Measurements from ENCODE around the gene CTBP1.

CTBP1 gene

DNA sequence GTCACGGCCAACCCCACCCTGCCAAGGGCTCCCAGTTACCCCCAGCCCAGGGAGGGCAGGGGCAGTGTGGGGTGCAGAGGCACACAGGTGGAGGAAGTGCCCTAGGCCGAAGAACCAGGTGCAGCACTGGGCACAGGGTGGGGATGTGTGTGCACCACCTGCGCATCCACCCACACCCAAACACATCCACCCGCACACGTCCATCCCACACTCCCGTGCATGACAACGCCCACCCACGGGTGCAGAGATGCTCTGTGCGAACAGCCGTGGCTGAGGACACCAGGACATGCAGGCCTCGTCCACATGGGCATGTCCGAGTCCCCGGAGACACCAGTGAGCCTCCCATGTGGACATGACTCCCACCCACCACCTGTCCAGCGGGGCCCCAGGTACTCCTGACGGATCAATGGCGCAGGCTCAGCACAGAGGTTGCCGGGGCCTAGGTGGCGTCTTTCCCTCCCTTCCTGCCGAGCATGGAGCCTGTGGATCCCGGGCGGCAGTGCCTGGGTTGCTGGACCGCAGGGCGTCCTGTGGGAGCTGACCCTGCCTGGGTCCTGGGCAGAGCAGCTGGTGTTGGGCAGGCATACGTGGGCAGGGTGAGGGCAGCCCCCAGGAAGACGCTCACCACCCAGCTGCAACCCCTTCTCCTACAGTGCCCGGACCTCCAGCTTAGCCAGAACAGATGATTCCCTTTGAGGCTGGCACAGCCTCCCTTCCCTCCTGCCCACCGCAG lies 19.6 kb downstream of the CTBP1 start:
- no peak overlapping the region for H3K27ac ChIP-seq
- no peak for TF ChIP-seq ZFX (IDR thresholded peaks at IDR 0.05)
- TF ChIP-seq, protein P1, sequence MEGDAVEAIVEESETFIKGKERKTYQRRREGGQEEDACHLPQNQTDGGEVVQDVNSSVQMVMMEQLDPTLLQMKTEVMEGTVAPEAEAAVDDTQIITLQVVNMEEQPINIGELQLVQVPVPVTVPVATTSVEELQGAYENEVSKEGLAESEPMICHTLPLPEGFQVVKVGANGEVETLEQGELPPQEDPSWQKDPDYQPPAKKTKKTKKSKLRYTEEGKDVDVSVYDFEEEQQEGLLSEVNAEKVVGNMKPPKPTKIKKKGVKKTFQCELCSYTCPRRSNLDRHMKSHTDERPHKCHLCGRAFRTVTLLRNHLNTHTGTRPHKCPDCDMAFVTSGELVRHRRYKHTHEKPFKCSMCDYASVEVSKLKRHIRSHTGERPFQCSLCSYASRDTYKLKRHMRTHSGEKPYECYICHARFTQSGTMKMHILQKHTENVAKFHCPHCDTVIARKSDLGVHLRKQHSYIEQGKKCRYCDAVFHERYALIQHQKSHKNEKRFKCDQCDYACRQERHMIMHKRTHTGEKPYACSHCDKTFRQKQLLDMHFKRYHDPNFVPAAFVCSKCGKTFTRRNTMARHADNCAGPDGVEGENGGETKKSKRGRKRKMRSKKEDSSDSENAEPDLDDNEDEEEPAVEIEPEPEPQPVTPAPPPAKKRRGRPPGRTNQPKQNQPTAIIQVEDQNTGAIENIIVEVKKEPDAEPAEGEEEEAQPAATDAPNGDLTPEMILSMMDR (conservative IDR thresholded peaks at IDR 0.05), result no peak

DNA sequence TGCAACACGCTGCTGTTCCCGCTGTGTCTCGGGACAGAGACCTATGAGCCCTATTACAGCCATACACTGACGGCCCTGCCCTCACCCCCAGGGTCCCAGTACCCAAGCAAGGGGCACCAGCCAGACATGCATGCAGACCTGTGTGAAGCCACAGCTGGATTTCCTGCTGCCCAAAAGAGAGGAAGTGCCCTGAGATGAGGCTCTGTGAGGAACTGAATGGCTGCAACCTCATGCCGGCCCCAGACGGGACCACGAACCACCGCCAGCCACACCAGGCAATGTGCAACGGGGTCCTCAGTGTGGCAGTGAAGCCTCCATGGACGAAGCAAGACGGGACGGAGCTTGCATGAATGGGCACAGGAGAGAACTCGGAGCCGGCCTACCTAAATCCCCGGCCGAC lies 21.1 kb downstream of the CTBP1 start:
- H3K27ac ChIP-seq, result no peak overlapping the region
- no peak for TF ChIP-seq ZFX (IDR thresholded peaks at IDR 0.05)
- TF ChIP-seq, protein P1 (conservative IDR thresholded peaks at IDR 0.05), result no peak

DNA sequence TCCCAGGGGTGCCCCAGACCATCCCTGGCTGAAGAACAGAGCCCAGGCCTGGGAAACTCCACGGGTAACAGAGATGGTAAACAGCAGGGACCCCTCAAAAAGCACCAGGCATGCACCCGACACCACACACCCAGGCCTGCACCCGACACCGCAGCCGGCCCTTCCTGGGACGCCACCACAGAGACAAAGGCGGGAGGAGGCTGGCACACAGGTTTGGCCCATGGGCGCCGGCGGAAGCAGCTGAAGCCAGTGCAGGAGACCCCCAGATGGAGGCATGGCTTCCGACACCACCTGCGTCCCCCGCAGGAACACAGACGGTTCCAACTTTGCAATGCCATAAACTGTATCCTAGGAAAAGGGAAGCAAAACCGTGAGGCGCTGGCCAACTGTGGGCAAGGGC lies 22.3 kb downstream of the CTBP1 start:
- no peak overlapping the region for H3K27ac ChIP-seq
- TF ChIP-seq, protein P1 (conservative IDR thresholded peaks at IDR 0.05), result no peak
- TF ChIP-seq ZFX (IDR thresholded peaks at IDR 0.05), result no peak

GRCh38 chr4:1226144-1226481 lies 22.8 kb downstream of the CTBP1 start:
- H3K27ac ChIP-seq, result no peak overlapping the region
- TF ChIP-seq ZFX (IDR thresholded peaks at IDR 0.05), result no peak
- TF ChIP-seq, protein P1 (conservative IDR thresholded peaks at IDR 0.05), result no peak

- no peak overlapping the region for H3K27ac ChIP-seq
- TF ChIP-seq, protein P1 (conservative IDR thresholded peaks at IDR 0.05), result no peak
- no peak for TF ChIP-seq ZFX (IDR thresholded peaks at IDR 0.05)
Observed at GRCh38 chr4:1225272-1226143, 23.4 kb downstream of the CTBP1 start.

DNA sequence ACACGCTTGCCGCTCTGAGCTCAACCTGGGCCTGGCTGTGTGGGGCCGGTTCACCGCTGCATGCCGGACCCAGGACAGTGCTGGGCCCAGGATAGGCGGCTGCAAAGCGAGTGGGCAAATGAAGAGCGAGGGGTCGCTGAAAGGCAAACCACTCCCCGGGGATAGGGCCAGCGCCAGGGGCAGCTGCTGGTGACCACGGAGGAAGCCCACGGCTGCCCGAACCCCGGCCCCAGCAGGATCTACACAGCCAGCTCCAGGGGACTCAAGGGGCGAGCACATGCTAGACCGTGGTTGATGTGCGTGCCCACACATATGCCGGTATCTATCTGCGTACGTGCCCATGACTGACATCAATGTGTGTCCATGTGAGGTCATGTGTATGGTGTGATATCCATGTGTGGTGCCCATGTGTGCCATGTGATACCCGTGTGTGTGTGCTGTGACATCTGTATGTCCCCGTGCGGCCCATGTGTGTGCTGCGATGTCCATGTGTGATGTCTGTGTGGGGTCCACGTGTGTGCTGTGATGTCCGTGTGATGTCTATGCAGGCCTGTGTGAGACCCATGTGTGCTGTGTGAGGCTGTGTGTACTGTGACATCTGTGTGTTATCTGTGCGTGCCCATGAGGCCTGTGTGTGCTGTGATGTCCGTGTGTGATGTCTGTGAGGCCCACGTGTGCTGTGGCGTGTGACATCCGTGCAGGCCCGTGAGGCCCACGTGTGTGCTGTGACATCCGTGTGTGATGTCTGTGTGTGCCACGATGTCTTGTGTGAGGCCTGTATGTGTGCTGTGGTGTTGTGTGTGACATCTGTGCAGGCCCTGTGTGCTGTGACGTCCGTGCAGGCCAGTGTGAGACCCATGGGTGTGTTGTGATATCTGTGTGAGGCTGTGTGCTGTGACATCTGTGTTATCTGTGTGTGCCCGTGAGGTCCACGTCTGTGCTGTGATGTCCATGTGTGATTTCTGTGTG lies 24.8 kb downstream of the CTBP1 start:
- TF ChIP-seq, protein P1 (conservative IDR thresholded peaks at IDR 0.05), result no peak
- no peak for TF ChIP-seq ZFX (IDR thresholded peaks at IDR 0.05)
- H3K27ac ChIP-seq, result no peak overlapping the region
